SK-N-MC (cell line): ENCODE measurements around the gene CTRL.

ENCODE experiments used
- EZH2 ChIP-seq: fragments of 200-600 bp; sonication (generic); IDR thresholded peaks from one replicate; pipeline ENCODE4 v1.6.1; 2017; ENCODE audit warnings: antibody characterized with exemption
- FOXP2 ChIP-seq: optimal IDR thresholded peaks from 2 replicates; pipeline ENCODE3; 2011; ENCODE audit warnings: mild to moderate bottlenecking, moderate library complexity; ENCODE audit not compliant: insufficient read depth; ENCODE audit errors: extremely low read length, control extremely low read depth
- POLR2AphosphoS5 ChIP-seq: IDR thresholded peaks from 2 replicates; pipeline ENCODE4 v1.6.1; 2012; ENCODE audit warnings: mild to moderate bottlenecking, low read depth, low read length, borderline replicate concordance

DNA sequence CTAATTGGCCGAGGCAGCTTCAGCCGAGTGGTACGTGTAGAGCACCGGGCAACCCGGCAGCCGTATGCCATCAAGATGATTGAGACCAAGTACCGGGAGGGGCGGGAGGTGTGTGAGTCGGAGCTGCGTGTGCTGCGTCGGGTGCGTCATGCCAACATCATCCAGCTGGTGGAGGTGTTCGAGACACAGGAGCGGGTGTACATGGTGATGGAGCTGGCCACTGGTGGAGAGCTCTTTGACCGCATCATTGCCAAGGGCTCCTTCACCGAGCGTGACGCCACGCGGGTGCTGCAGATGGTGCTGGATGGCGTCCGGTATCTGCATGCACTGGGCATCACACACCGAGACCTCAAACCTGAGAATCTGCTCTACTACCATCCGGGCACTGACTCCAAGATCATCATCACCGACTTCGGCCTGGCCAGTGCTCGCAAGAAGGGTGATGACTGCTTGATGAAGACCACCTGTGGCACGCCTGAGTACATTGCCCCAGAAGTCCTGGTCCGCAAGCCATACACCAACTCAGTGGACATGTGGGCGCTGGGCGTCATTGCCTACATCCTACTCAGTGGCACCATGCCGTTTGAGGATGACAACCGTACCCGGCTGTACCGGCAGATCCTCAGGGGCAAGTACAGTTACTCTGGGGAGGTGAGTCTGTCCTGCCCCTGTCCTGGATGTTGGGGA lies 22.5 kb downstream of the CTRL start:
- no peak for TF ChIP-seq POLR2AphosphoS5
- TF ChIP-seq EZH2: no peak
- no peak for TF ChIP-seq FOXP2
